GM10266 (cell line): Measurements from ENCODE around the gene B4GALT6.

Experiments
- DNase-seq: peaks from one replicate; pipeline ENCODE4 v3.0.0; 2012; ENCODE audit errors: extremely low spot score
- TF ChIP-seq, protein P1 (sequence below): IDR thresholded peaks from 2 replicates; pipeline ENCODE4 v1.5.1; 2012; ENCODE audit warnings: mild to moderate bottlenecking, low read depth; ENCODE audit not compliant: control insufficient read depth, insufficient read depth; ENCODE audit errors: missing control alignments

B4GALT6 gene

GRCh38 chr18:31652357-31652756 is 32.0 kb downstream of the B4GALT6 start:
- no peak for DNase-seq
- TF ChIP-seq, protein P1, sequence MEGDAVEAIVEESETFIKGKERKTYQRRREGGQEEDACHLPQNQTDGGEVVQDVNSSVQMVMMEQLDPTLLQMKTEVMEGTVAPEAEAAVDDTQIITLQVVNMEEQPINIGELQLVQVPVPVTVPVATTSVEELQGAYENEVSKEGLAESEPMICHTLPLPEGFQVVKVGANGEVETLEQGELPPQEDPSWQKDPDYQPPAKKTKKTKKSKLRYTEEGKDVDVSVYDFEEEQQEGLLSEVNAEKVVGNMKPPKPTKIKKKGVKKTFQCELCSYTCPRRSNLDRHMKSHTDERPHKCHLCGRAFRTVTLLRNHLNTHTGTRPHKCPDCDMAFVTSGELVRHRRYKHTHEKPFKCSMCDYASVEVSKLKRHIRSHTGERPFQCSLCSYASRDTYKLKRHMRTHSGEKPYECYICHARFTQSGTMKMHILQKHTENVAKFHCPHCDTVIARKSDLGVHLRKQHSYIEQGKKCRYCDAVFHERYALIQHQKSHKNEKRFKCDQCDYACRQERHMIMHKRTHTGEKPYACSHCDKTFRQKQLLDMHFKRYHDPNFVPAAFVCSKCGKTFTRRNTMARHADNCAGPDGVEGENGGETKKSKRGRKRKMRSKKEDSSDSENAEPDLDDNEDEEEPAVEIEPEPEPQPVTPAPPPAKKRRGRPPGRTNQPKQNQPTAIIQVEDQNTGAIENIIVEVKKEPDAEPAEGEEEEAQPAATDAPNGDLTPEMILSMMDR = no peak

- no peak for DNase-seq
- TF ChIP-seq, protein P1 = no peak
These were observed 33.0 kb downstream of the B4GALT6 start for GRCh38 chr18:31651369-31651768.

DNA sequence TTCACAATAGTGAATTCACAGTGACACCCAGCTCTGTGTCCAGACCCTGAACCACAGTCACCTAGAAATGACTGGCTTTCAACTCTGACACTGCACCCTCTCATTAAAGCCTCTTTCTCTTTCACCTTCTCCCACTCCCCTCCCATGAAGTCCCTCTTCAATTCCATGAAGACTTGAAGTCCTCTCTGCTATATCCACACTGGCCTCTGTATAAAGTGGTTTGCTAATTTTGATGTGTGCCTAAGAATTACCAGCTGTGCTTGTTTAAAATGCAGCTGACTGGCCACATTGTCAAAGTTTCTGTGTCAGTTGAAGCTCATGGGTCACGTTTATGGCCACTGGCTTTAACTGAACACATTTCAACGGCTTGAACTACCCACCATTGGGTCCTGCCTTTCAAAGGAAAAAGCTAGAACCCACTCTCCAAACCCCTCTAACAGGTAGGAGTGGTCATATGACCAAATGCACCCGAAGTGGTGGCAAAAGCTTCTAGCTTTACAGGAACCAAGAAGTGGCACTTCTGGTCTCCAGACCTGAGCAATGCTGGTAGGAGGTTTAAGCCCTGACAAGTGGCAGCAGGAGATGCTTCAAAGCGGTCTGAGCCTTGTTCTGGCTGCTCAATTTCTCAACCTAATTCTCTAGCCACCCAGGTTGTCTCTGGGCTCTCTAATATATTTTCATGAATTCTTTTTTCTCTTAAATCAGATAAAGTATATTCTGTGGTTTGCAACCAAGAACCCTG is 34.2 kb downstream of the B4GALT6 start:
- DNase-seq = no peak

DNA sequence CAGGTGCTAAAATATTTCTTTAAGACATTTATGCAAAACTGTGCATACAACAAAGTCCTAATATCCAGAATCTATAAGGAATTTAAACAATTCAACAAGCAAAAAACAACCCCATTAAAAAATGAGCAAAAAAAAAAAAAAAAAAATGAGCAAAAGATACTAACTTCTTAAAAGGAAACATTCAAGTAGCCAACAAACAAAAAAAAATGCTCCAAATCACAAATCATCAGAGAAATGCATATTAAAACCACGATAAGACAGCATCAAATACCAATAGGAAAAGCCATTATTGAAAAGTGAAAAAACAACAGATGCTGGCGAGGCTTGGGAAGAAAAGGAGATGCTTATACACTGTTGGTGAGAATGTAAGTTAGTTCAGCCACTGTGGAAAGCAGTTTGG is 34.9 kb downstream of the B4GALT6 start:
- DNase-seq = no peak
- TF ChIP-seq, protein P1 = no peak

More for the DNA sequence above, 34.2 kb downstream of the B4GALT6 start:
- TF ChIP-seq, protein P1 = no peak

DNA sequence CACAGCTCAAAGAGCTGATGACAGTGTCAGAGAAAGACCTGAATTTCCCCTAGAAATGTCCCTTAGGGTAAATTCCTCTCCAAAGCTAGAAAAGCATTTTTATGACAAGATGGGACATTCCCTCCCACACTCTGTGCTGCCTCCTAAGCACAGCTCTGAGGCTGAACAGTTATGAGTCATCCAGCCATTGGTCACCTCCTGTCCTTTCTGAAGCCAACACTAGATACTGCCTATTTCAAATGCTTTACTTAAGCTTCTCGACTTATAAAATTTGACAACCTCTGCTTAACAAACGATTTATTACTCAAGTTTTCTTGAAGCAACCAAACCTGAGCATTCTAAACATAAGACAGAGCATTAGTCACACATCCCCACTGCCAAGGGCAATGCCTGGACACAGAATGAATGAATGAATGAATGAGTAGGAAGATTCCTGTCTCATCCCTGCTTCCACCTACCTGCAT is 35.4 kb downstream of the B4GALT6 start:
- TF ChIP-seq, protein P1 = no peak
- DNase-seq = peak; percentile 48

GRCh38 chr18:31648458-31648857 is 35.9 kb downstream of the B4GALT6 start:
- DNase-seq = no peak
- TF ChIP-seq, protein P1 = no peak

DNA sequence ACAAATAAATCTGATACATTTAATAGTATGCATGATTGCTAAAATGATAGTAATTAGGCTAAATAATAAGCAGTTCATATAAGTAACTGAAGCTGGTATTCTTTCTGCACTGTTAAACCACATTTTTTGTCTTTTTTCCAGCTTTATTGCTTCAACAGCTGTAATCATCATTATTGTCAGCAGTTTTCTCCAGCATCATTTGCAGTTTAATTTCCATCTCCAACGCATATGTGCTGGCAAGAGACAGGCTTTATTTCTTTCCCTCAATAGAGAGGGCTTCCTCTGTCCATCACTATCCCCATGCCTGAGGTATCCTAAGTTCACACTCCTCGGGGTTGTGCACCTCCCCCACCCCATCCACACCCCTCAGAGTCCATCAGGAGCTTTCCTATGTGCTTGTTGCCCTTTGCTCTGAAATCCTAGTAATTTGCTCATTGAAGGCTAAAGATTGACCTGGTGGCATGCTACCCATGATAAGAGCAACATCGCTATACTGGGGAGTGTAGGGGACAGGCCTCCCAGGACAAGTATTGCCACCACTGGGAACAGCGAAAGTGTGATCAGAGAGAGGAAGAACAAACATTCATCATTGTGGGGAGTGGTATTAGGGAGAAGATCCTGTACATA is 37.1 kb downstream of the B4GALT6 start:
- DNase-seq = no peak
- TF ChIP-seq, protein P1 = no peak
